LNCAP (cell line): Measurements from ENCODE around the gene C3orf33.

Source experiments
- TF ChIP-seq, protein P1 (sequence below): fragments of 450-650 bp; IDR thresholded peaks from 2 replicates; pipeline ENCODE4 v1.5.1; 2017; ENCODE audit warnings: mild to moderate bottlenecking

The C3orf33 gene

DNA sequence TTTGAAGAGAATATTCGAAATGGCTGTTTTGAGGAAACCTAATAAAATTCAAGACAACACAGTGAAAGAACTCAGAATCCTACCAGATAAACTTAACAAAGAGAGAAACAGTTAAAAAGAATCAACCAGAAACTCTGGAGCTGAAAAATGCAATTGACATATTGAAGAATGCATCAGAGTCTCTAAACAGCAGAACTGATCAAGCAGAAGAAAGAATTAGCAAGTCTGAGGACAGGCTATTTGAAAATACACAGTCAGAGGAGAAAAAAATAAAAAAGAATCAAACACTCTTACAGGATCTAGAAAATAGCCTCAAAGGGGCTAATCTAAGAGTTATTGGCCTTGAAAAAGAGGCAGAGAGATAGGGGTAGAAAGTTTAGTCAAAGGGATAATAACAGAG is 13.5 kb downstream of the C3orf33 start:
- TF ChIP-seq, protein P1, sequence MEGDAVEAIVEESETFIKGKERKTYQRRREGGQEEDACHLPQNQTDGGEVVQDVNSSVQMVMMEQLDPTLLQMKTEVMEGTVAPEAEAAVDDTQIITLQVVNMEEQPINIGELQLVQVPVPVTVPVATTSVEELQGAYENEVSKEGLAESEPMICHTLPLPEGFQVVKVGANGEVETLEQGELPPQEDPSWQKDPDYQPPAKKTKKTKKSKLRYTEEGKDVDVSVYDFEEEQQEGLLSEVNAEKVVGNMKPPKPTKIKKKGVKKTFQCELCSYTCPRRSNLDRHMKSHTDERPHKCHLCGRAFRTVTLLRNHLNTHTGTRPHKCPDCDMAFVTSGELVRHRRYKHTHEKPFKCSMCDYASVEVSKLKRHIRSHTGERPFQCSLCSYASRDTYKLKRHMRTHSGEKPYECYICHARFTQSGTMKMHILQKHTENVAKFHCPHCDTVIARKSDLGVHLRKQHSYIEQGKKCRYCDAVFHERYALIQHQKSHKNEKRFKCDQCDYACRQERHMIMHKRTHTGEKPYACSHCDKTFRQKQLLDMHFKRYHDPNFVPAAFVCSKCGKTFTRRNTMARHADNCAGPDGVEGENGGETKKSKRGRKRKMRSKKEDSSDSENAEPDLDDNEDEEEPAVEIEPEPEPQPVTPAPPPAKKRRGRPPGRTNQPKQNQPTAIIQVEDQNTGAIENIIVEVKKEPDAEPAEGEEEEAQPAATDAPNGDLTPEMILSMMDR = no peak

DNA sequence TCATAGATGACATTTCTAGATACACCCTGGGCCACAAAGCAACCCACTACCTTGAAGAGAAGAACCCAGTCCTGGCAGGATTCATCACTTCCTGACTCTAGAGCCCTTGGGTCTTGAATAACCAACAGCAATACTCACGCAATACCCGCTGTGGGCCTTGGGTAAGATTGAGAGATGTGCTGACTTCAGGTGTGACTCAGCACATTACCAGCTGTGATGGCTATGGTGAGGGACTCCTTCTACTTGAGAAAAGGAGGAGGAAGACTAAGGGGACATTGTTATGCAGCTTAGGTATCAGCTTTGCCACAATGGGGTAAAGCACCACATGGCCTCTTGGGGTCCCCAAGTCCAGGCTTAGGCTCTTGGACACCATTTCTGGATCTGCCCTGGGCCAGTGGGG is 14.9 kb downstream of the C3orf33 start:
- TF ChIP-seq, protein P1 = no peak

DNA sequence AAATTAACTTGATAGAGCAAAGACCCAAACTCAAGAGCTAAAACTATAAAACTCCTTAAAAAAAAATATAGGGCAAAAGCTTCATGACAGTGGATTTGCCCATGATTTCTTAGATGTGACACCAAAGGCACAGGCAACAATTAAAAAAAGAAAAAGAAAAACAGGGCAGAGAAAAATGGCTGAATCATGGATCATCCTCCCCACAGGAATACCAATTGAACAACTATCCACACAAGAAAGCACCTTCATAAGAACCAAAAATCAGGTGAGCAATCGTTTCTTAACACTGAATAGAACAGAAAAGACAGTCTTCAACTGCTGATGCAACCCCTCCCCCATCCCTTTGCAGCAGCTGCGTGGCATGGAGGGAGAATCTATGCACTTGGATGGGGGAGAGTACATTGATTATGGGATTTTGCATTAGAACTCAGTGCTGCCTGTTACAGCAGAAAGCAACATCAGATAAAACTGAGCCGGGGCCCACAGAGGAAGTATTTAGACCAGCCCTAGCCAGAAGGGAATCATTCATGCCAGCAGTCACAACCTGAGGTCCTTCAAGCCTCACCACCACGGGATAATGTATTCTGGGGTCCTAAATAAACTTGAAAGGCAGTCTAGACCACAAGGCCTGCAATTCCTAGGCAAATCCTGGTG is 15.7 kb downstream of the C3orf33 start:
- TF ChIP-seq, protein P1 = no peak

DNA sequence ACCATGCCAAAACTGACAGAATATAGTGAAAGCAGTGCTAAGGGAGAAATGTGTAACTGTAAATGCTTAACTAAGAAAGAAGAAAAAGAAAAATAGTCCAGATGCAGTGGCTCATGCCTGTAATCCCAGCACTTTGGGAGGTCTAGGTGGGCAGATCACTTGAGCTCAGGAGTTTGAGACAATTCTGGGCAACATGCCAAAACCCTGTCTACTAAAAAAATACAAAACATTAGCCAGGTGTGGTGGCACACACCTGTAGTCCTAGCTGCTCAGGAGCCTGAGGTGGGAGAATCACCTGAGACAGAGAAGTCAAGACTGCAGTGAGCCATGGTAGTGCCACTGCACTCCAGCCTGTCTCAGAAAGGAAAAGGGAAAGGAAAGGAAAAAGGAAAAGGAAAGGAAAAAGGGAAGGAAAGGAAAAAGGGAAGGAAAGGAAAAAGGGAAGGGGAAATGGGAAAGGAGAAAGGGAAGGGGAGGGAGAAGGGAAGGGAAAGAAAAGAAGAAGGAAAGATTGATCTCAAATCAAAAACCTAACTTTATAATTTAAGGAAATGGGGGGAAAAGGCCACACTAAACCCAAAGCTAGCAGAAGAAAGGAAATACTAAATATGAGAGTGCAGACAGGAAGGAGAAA is 20.3 kb downstream of the C3orf33 start:
- TF ChIP-seq, protein P1 = no peak

DNA sequence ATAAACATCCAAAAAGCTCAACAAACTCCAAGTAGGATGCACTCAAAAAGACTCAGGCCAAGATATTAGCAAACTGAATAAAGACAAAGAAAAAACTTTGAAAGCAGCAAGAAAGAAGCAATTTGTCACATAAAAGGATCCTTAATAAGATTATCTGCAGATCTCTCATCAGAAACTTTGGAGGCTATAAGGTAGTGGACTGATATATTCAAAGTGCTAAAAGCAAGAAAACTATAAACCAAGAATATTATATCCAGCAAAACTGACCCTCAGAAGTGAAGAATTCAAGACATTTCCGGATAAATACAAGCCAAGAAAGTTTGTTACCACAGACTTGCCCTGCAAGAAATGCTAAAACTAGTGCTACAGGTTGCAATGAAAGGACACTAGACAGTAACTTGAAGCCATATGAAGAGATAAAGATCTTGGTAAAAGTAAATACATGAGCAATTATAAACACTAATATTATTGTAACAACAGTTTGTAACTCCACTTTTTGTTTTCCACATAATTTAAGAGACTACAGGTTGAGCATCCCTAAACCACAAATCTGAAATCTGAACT is 23.6 kb downstream of the C3orf33 start:
- TF ChIP-seq, protein P1 = no peak

DNA sequence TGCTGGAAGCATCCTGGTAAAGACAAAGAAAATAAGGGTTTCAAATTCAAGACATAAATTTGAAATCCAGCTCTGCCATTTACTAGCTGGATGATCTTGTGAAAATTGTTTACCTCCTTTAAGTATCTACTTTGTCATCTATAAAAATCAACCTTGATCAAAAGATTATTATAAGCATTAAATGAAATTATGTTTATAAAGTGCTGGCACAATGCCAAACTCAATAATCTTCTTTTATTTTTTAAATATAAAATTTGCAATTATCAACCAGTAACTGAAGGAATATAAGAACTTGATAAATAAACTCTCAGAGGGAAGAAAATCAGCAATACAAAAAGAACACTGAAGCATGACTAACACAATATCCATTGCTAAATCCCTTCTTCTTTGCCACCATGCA is 25.8 kb downstream of the C3orf33 start:
- TF ChIP-seq, protein P1 = no peak

DNA sequence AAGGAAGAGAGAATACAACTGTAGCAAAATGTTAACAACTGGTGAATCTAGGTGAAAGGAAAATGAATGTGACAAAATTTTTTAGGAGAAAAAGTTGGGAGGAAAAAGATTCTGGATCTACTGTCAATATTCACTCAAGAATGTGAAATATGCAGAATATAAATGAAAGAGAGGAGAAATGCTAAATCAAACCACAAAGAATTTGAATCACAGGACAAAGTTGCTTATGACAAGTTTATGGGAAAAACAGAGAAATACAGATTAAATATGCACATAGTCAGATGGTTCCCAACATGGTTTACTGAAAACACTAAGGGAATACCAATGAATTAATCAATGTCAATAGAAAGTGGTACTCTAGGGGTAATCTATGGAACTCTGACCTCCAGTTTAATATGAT is 27.6 kb downstream of the C3orf33 start:
- TF ChIP-seq, protein P1 = no peak
